Lung (tissue), 12 donors: ENCODE results near the gene BCL7A. TPM values are rescaled to one million over a fixed set of nuclear protein-coding genes. Genes with fewer than 3 reads are reported as not detected.
"Not testable (repeated sequence)": the region's sequence is repeated elsewhere in the genome, so short reads cannot be mapped to it uniquely, and the experiment has no call there.

ENCODE experiments used
- ATAC-seq: fragments of 200-7000 bp; cut with Tn5 transposase; one replicate; pipeline ENCODE4 v1.9.1; 2020; ENCODE audit warnings: moderate number of reproducible peaks; ENCODE audit not compliant: insufficient read depth, low FRiP score
- DNase-seq, 3 donors: peaks; one replicate each; pipeline ENCODE4 v3.0.0-alpha.2; 2013 to 2017
- H3K27ac ChIP-seq, 2 donors: one replicate each; pipeline ENCODE4 v1.5.1; 2013; ENCODE audit warnings: mild to moderate bottlenecking in 2 of 2, moderate library complexity in 2 of 2, control low read depth in 1 of 2, inconsistent platforms in 1 of 2, low read depth in 1 of 2, low read length in 1 of 2
- H3K27me3 ChIP-seq, 3 donors: one replicate each; pipeline ENCODE4 v1.5.1; 2013; ENCODE audit warnings: low read length in 2 of 3; ENCODE audit not compliant: control insufficient read depth in 3 of 3, insufficient read depth in 3 of 3
- H3K36me3 ChIP-seq, 4 donors: one replicate each; pipeline ENCODE4 v1.5.1; 2013; ENCODE audit warnings: low read length in 4 of 4, mild to moderate bottlenecking in 1 of 4, moderate library complexity in 1 of 4; ENCODE audit not compliant: control insufficient read depth in 4 of 4, insufficient read depth in 4 of 4
- H3K4me1 ChIP-seq, 5 donors: one replicate each; pipeline ENCODE4 v1.5.1; 2013; ENCODE audit warnings: low read length in 5 of 5, mild to moderate bottlenecking in 2 of 5, moderate library complexity in 1 of 5; ENCODE audit not compliant: control insufficient read depth in 5 of 5, insufficient read depth in 5 of 5
- H3K4me3 ChIP-seq: one replicate; pipeline ENCODE4 v1.5.1; 2013; ENCODE audit warnings: mild to moderate bottlenecking, control low read depth, moderate library complexity
- H3K9ac ChIP-seq, 2 donors: one replicate each; pipeline ENCODE4 v1.5.1; 2013; ENCODE audit warnings: low read length in 2 of 2, control low read depth in 1 of 2; ENCODE audit not compliant: insufficient read depth in 1 of 2
- H3K9me3 ChIP-seq, 4 donors: one replicate each; pipeline ENCODE4 v1.5.1; 2013; ENCODE audit warnings: low read length in 3 of 4, mild to moderate bottlenecking in 1 of 4, moderate library complexity in 1 of 4; ENCODE audit not compliant: control insufficient read depth in 4 of 4, insufficient read depth in 3 of 4
- CTCF ChIP-seq: IDR thresholded peaks from 2 replicates; pipeline ENCODE4 v1.5.1; 2012; ENCODE audit warnings: mild to moderate bottlenecking; ENCODE audit errors: control extremely low read depth, extremely low read depth
- WGBS, 2 donors: extraction: QIAGEN DNeasy Blood & Tissue Kit; methylation state at CpG; one replicate each; pipeline ENCODE4 v1.1.7; 2013; 5-methylcytosine and 5-hydroxymethylcytosine counted together
- polyA plus RNA-seq, 2 donors: library from polyadenylated mRNA; stranded (reverse); fragments of 200-250 nt; gene quantifications; one replicate each; pipeline ENCODE4 v1.2.1, GENCODE V29; 2013
- total RNA-seq, 2 donors: library from RNA; depleted of rRNA in 1 of 2; stranded (reverse); fragments of >200 nt in 1 of 2; gene quantifications; one replicate each; pipeline ENCODE4 v1.2.1, GENCODE V29; 2014 to 2021
- donor health status: control.
- donor health status: control.
- donor health status: Bipolar disorder and iron deficiency.
- donor health status: healthy.
- donor health status: DM: yes; HTN: yes; CAD: no.

Gene BCL7A
- total and polyA plus RNA-seq, 4 donors = 3.4 to 21.2 (median 8.8) TPM

- WGBS, 2 donors = 96 to 97% methylated on average over 6 of the region's 6 CpGs
- ATAC-seq = no peak
Observed at GRCh38 chr12:121982950-121983349, 38.7 kb upstream of the BCL7A start.

GRCh38 chr12:121983536-121984210, 38.0 kb upstream of the BCL7A start:
- no peaks in the 10 kb centered on the region for H3K4me1 ChIP-seq
- ATAC-seq (no peak), DNase-seq (no peak)
- no peak overlapping the region for H3K9ac ChIP-seq
- WGBS, 2 donors = 27 to 47% methylated on average over 13 of the region's 13 CpGs
- no peak overlapping the region for H3K4me3 ChIP-seq
- H3K27ac ChIP-seq = no peak overlapping the region
- H3K9me3 ChIP-seq = no peaks in the 10 kb centered on the region
- no peaks in the 10 kb centered on the region for H3K27me3 ChIP-seq
- H3K36me3 ChIP-seq = no peaks in the 10 kb centered on the region
- no peak for TF ChIP-seq CTCF

More at GRCh38 chr12:121982950-121983349, 38.7 kb upstream of the BCL7A start:
- Histone ChIP-seq H3K9me3 (no peaks in the 10 kb centered on the region), H3K27ac (no peak overlapping the region), H3K9ac (no peak overlapping the region), H3K4me3 (no peak overlapping the region), H3K4me1 (no peaks in the 10 kb centered on the region), H3K36me3 (no peaks in the 10 kb centered on the region), H3K27me3 (no peaks in the 10 kb centered on the region)
- TF ChIP-seq CTCF = no peak
- no peak for DNase-seq

- no peak for ATAC-seq
Observed at GRCh38 chr12:121986489-121987245, 35.0 kb upstream of the BCL7A start.

GRCh38 chr12:121988519-121988918, 33.2 kb upstream of the BCL7A start:
- ATAC-seq, DNase-seq: not testable (repeated sequence)
- WGBS, 2 donors = 94 to 96% methylated on average over 10 of the region's 10 CpGs

More at GRCh38 chr12:121986489-121987245, 35.0 kb upstream of the BCL7A start:
- Histone ChIP-seq H3K27me3 (no peaks in the 10 kb centered on the region), H3K9me3 (no peaks in the 10 kb centered on the region), H3K4me3 (no peak overlapping the region), H3K36me3 (no peaks in the 10 kb centered on the region), H3K9ac (no peak overlapping the region), H3K27ac (no peak overlapping the region), H3K4me1 (peaks cover 0 to 2% (median 0%) of the 10 kb centered on the region in 5 donors)
- TF ChIP-seq CTCF = no peak
- no peak for DNase-seq
- WGBS, 2 donors = 88 to 94% methylated on average over 14 of the region's 14 CpGs

More at GRCh38 chr12:121988519-121988918, 33.2 kb upstream of the BCL7A start:
- H3K36me3 ChIP-seq, H3K9ac ChIP-seq, H3K4me1 ChIP-seq, H3K27me3 ChIP-seq, H3K9me3 ChIP-seq, H3K27ac ChIP-seq, H3K4me3 ChIP-seq: not testable (repeated sequence)
